Kidney (tissue), 14 donors: ENCODE results near the gene EDARADD. TPM values are rescaled to one million over a fixed set of nuclear protein-coding genes. Genes with fewer than 3 reads are reported as not detected.

Experiments
- DNase-seq, 5 donors: peaks; one replicate each; pipeline ENCODE4 v3.0.0-alpha.2; 2013 to 2020
- FAIRE-seq: peaks from 2 replicates; lab custom pipeline; 2012; peaks lifted over from hg19 to GRCh38; lab: Jason Lieb, UNC
- H3K27ac ChIP-seq, 2 donors: one replicate each; pipeline ENCODE4 v1.7.0; 2013; ENCODE audit warnings: low read depth in 2 of 2, low read length in 2 of 2, inconsistent platforms in 1 of 2
- H3K27me3 ChIP-seq: one replicate; pipeline ENCODE4 v1.7.1; 2013; ENCODE audit warnings: low read length, inconsistent platforms; ENCODE audit not compliant: control insufficient read depth, insufficient read depth
- H3K36me3 ChIP-seq, 3 donors: one replicate each; pipeline versions ENCODE4 v1.7.0 to v1.7.1; 2013; ENCODE audit warnings: low read length in 3 of 3, control low read depth in 1 of 3, inconsistent platforms in 1 of 3; ENCODE audit not compliant: insufficient read depth in 3 of 3, control insufficient read depth in 2 of 3
- H3K4me1 ChIP-seq, 3 donors: one replicate each; pipeline versions ENCODE4 v1.7.0 to v1.7.1; 2013; ENCODE audit warnings: low read length in 3 of 3, inconsistent platforms in 1 of 3, low read depth in 1 of 3; ENCODE audit not compliant: control insufficient read depth in 2 of 3, insufficient read depth in 2 of 3
- H3K4me3 ChIP-seq, 3 donors: one replicate each; pipeline versions ENCODE4 v1.7.0 to v1.8.1; 2013; ENCODE audit warnings: low read length in 3 of 3, control low read depth in 1 of 3, inconsistent platforms in 1 of 3
- H3K9ac ChIP-seq, 3 donors: one replicate each; pipeline versions ENCODE4 v1.7.0 to v1.7.1; 2013; ENCODE audit warnings: low read length in 3 of 3, control low read depth in 1 of 3, inconsistent platforms in 1 of 3
- H3K9me3 ChIP-seq, 3 donors: one replicate each; pipeline versions ENCODE4 v1.7.0 to v1.7.1; 2013; ENCODE audit warnings: low read length in 3 of 3, control low read depth in 1 of 3, inconsistent platforms in 1 of 3; ENCODE audit not compliant: control insufficient read depth in 2 of 3, insufficient read depth in 1 of 3
- intact Hi-C: fragments of 100-400 bp; cut with DNase I; formaldehyde crosslinking; loops from one replicate; pipeline ENCODE4 v1.11.1; 2022
- polyA plus RNA-seq: library from polyadenylated mRNA; stranded (reverse); fragments of 350-450 nt; fragmentation: Illumina TruSeq; extraction: RNeasy Lipid Tissue Mini Kit (QIAGEN cat#74804); gene quantifications from one replicate; pipeline ENCODE4 v1.2.3, GENCODE V29; 2014; ENCODE audit warnings: low read depth, low replicate concordance; ENCODE audit not compliant: insufficient read depth
- total RNA-seq: library from RNA; stranded (reverse); fragmentation: NEBNext Ultra II Directional; extraction: Animal tissue kit (Norgen Biotek cat#: 25700); gene quantifications from one replicate; pipeline ENCODE4 v1.2.1, GENCODE V29; 2021
- TF ChIP-seq, protein P1 (sequence below): IDR thresholded peaks from 3 replicates; pipeline ENCODE4 v1.5.1; 2012; ENCODE audit warnings: mild to moderate bottlenecking, moderate library complexity, borderline replicate concordance; ENCODE audit not compliant: insufficient read depth; ENCODE audit errors: extremely low read depth
- donor health status: control.
- donor health status: control.
- donor health status: control.
- donor health status: control.
- donor health status: control.
- donor health status: DM: yes; HTN: yes; CAD: no.
- donor health status: Normal renal cell carcinoma (clear cell type).

Gene EDARADD
- total and polyA plus RNA-seq, 2 donors from 2014 or later = 0.82 to 2.2 TPM

DNA sequence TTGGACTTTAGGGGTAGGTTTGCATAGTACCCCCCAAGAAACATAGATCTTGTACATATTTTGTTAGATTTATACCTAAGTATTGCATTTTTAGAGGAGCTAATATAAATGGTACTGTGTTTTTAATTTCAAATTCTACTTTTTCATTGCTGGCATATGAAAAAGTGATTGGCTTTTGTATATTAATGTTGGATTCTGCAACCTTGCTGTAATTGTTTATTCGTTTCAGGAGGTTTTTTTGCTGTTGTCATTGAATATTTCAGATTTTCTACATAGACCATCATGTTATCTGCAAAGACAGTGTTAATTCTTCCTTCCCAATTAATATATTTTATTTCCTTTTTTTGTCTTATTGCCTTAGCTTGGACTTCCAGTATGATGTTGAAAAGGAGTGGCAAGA lies 23.0 kb upstream of the EDARADD start:
- peaks cover 0 to 3% (median 0%) of the 10 kb centered on the region in 3 donors for H3K9me3 ChIP-seq
- H3K36me3 ChIP-seq = no peaks in the 10 kb centered on the region
- no peak for FAIRE-seq
- no peak overlapping the region for H3K27ac ChIP-seq
- intact Hi-C loops = no loop called here
- no peaks in the 10 kb centered on the region for H3K4me1 ChIP-seq
- H3K9ac ChIP-seq = no peak overlapping the region
- TF ChIP-seq, protein P1, sequence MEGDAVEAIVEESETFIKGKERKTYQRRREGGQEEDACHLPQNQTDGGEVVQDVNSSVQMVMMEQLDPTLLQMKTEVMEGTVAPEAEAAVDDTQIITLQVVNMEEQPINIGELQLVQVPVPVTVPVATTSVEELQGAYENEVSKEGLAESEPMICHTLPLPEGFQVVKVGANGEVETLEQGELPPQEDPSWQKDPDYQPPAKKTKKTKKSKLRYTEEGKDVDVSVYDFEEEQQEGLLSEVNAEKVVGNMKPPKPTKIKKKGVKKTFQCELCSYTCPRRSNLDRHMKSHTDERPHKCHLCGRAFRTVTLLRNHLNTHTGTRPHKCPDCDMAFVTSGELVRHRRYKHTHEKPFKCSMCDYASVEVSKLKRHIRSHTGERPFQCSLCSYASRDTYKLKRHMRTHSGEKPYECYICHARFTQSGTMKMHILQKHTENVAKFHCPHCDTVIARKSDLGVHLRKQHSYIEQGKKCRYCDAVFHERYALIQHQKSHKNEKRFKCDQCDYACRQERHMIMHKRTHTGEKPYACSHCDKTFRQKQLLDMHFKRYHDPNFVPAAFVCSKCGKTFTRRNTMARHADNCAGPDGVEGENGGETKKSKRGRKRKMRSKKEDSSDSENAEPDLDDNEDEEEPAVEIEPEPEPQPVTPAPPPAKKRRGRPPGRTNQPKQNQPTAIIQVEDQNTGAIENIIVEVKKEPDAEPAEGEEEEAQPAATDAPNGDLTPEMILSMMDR = no peak
- H3K27me3 ChIP-seq = no peaks in the 10 kb centered on the region
- H3K4me3 ChIP-seq = no peak overlapping the region
- DNase-seq = no peak

DNA sequence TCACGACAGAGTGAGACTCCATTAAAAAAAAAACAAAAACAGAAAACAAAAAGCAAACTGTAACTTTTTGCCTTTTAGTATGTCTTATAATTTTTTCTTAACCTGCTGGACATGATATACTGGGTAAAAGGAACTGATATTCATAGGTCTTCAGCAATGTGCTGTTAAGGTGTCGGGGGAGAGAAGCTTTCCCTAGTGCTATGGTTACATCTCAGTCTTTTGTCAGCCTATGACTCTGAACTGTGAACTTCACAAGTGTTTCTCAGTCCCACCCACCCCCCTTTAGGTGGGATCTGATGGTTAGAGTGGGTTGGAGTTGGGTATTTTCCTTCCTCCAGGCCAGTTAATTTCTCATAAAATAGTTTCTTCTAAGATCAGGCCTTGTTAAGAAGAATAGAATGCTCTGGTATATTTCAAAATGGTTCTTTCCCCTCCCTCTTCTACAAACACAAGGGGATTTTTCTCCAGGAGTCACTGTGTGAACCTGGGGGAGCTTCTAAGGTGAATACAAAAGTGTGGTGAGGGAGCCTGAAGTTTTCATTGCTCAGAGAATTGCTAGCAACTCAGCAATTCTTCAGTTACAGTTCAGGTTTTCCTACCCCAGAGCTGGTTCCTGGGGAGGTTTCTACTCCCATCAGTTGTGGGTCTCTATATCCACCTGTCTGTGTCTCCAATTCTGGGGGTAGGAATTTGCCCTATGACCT lies 16.1 kb upstream of the EDARADD start:
- Histone ChIP-seq H3K27ac (no peak overlapping the region), H3K36me3 (no peaks in the 10 kb centered on the region), H3K4me1 (no peaks in the 10 kb centered on the region), H3K9me3 (no peaks in the 10 kb centered on the region), H3K27me3 (no peaks in the 10 kb centered on the region), H3K9ac (no peak overlapping the region), H3K4me3 (no peak overlapping the region)
- TF ChIP-seq, protein P1 = no peak
- DNase-seq (no peak), FAIRE-seq (no peak)
- intact Hi-C loops = no loop called here

DNA sequence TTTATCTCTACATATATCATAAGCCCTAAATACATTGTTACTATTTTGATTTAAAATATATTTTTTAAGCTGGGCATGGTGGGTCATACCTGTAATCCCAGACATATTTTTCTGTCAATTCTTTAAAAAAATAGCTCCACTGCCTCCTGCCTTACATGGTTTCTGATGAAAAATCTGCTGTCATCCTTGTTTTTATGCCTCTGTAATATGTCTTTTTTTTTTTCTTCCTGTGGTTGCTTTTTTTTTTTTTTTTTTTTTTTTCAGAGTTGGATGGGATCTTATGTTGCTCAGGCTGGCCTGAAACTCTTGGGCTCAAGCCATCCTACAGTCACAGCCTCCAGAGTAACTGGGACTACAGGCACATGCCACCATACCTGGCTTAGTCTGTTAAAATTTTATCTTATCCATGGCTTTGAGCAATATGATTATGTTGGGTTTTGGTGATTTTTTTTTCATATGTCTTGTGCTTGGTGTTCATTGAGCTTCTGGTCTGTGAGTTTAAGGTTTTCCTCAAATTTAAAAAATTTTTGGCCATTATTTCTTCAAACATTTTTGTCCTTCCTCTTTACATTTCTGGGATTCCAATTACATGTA lies 12.4 kb upstream of the EDARADD start:
- H3K36me3 ChIP-seq = no peaks in the 10 kb centered on the region
- no peaks in the 10 kb centered on the region for H3K4me1 ChIP-seq
- TF ChIP-seq, protein P1 = no peak
- FAIRE-seq = no peak
- H3K9me3 ChIP-seq = no peaks in the 10 kb centered on the region
- DNase-seq = no peak
- H3K27ac ChIP-seq = no peak overlapping the region
- H3K9ac ChIP-seq = no peak overlapping the region
- intact Hi-C loops = no loop called here
- H3K27me3 ChIP-seq = no peaks in the 10 kb centered on the region
- H3K4me3 ChIP-seq = no peak overlapping the region
